Middle frontal gyrus (tissue), 1 donor: Measurements from ENCODE around the gene TRAPPC8.
"Not testable (repeated sequence)": the region's sequence is repeated elsewhere in the genome, so short reads cannot be mapped to it uniquely, and the experiment has no call there.

ENCODE experiments used
- DNase-seq: peaks from one replicate; pipeline ENCODE4 v3.0.0-alpha.2; 2015; ENCODE audit warnings: low spot score; ENCODE audit errors: extremely low spot score

The TRAPPC8 gene

GRCh38 chr18:31942999-31943877, at the start of gene TRAPPC8:
Gene TRAPPC8 (minus strand): TSS chr18:31943128. CDS start chr18:31942764, 364 bp downstream.
- peak; percentile 95 for DNase-seq

- DNase-seq: no peak
Observed at GRCh38 chr18:31990823-31991222, 47.9 kb upstream of the TRAPPC8 start.

- no peak for DNase-seq
Observed at GRCh38 chr18:31983976-31984375, 41.0 kb upstream of the TRAPPC8 start.

GRCh38 chr18:31983020-31983419, 40.1 kb upstream of the TRAPPC8 start:
- DNase-seq: no peak

GRCh38 chr18:31980863-31981262, 37.9 kb upstream of the TRAPPC8 start:
- DNase-seq: no peak

GRCh38 chr18:31979714-31980113, 36.8 kb upstream of the TRAPPC8 start:
- DNase-seq: no peak

GRCh38 chr18:31978616-31979015, 35.7 kb upstream of the TRAPPC8 start:
- DNase-seq: no peak

GRCh38 chr18:31977270-31977872, 34.4 kb upstream of the TRAPPC8 start:
- peak; percentile 15 for DNase-seq

- DNase-seq: no peak
Observed at GRCh38 chr18:31976242-31976641, 33.3 kb upstream of the TRAPPC8 start.

- no peak for DNase-seq
Observed at GRCh38 chr18:31973929-31974546, 31.1 kb upstream of the TRAPPC8 start.

- DNase-seq: no peak
Observed at GRCh38 chr18:31970617-31971016, 27.7 kb upstream of the TRAPPC8 start.

- DNase-seq: no peak
Observed at GRCh38 chr18:31965316-31965970, 22.5 kb upstream of the TRAPPC8 start.

GRCh38 chr18:31957728-31958127, 14.8 kb upstream of the TRAPPC8 start:
- DNase-seq: no peak

- DNase-seq: no peak
Observed at GRCh38 chr18:31954349-31954748, 11.4 kb upstream of the TRAPPC8 start.

GRCh38 chr18:31953699-31954098, 10.8 kb upstream of the TRAPPC8 start:
- DNase-seq: not testable (repeated sequence)

- DNase-seq: no peak
Observed at GRCh38 chr18:31952223-31952622, 9.3 kb upstream of the TRAPPC8 start.

GRCh38 chr18:31950583-31950982, 7.7 kb upstream of the TRAPPC8 start:
- DNase-seq: no peak

GRCh38 chr18:31948349-31948748, 5.4 kb upstream of the TRAPPC8 start:
- DNase-seq: not testable (repeated sequence)

- no peak for DNase-seq
Observed at GRCh38 chr18:31946305-31947046, 3.5 kb upstream of the TRAPPC8 start.

GRCh38 chr18:31943878-31944816, 1.2 kb upstream of the TRAPPC8 start:
- DNase-seq: no peak
